Measurements from ENCODE around the gene KLHL17.
"Not testable (repeated sequence)": the region's sequence is repeated elsewhere in the genome, so short reads cannot be mapped to it uniquely, and the experiment has no call there.

Gene KLHL17

GRCh38 chr1:945688-946556, 14.5 kb upstream of the KLHL17 start:
- H3K27ac Mint-ChIP-seq: peak overlapping the region; percentile 3
- H3K9me3 Mint-ChIP-seq: no peaks in the 10 kb centered on the region
- no peak overlapping the region for H3K4me3 Mint-ChIP-seq
- CTCF ChIA-PET: interaction anchor here (0.6 to 0.7 kb wide), 2 partner anchors 17 to 1100 kb away, joined by 3 read pairs; no protein-coding TSS in a partner anchor
- peaks cover 3% of the 10 kb centered on the region for H3K4me1 Mint-ChIP-seq
- DNase-seq: no peak
- peaks cover 46% of the 10 kb centered on the region for H3K27me3 Mint-ChIP-seq
- H3K36me3 Mint-ChIP-seq: peaks cover 33% of the 10 kb centered on the region

GRCh38 chr1:946811-947210, 13.6 kb upstream of the KLHL17 start:
- H3K27me3 Mint-ChIP-seq: peaks cover 38% of the 10 kb centered on the region
- H3K4me3 Mint-ChIP-seq, CTCF ChIA-PET, H3K4me1 Mint-ChIP-seq, H3K9me3 Mint-ChIP-seq, H3K27ac Mint-ChIP-seq, DNase-seq: not testable (repeated sequence)
- H3K36me3 Mint-ChIP-seq: peaks cover 37% of the 10 kb centered on the region

- Mint-ChIP-seq H3K36me3 (peaks cover 40% of the 10 kb centered on the region), H3K4me1 (no peaks in the 10 kb centered on the region), H3K27ac (no peak overlapping the region), H3K27me3 (peaks cover 29% of the 10 kb centered on the region), H3K4me3 (no peak overlapping the region), H3K9me3 (no peaks in the 10 kb centered on the region)
- CTCF ChIA-PET: no interaction called here
- no peak for DNase-seq
Observed at GRCh38 chr1:947958-948357, 12.4 kb upstream of the KLHL17 start.

GRCh38 chr1:950268-950667, 10.1 kb upstream of the KLHL17 start:
- Mint-ChIP-seq H3K27me3 (peaks cover 9% of the 10 kb centered on the region), H3K36me3 (peaks cover 49% of the 10 kb centered on the region), H3K9me3 (no peaks in the 10 kb centered on the region), H3K4me1 (no peaks in the 10 kb centered on the region), H3K27ac (no peak overlapping the region), H3K4me3 (no peak overlapping the region)
- CTCF ChIA-PET: no interaction called here
- DNase-seq: no peak

GRCh38 chr1:950881-951280, 9.5 kb upstream of the KLHL17 start:
- Mint-ChIP-seq H3K4me3 (no peak overlapping the region), H3K4me1 (no peaks in the 10 kb centered on the region), H3K27ac (no peak overlapping the region), H3K36me3 (peaks cover 47% of the 10 kb centered on the region), H3K9me3 (no peaks in the 10 kb centered on the region), H3K27me3 (peaks cover 3% of the 10 kb centered on the region)
- DNase-seq: no peak
- CTCF ChIA-PET: no interaction called here

GRCh38 chr1:951364-951763, 9.0 kb upstream of the KLHL17 start:
- H3K27me3 Mint-ChIP-seq: no peaks in the 10 kb centered on the region
- no peak overlapping the region for H3K4me3 Mint-ChIP-seq
- DNase-seq: no peak
- H3K9me3 Mint-ChIP-seq: no peaks in the 10 kb centered on the region
- H3K27ac Mint-ChIP-seq: no peak overlapping the region
- CTCF ChIA-PET: no interaction called here
- H3K4me1 Mint-ChIP-seq: no peaks in the 10 kb centered on the region
- H3K36me3 Mint-ChIP-seq: peaks cover 47% of the 10 kb centered on the region

GRCh38 chr1:952201-952600, 8.2 kb upstream of the KLHL17 start:
- no peaks in the 10 kb centered on the region for H3K9me3 Mint-ChIP-seq
- H3K27ac Mint-ChIP-seq: no peak overlapping the region
- no peak for DNase-seq
- H3K27me3 Mint-ChIP-seq: no peaks in the 10 kb centered on the region
- H3K36me3 Mint-ChIP-seq: peaks cover 46% of the 10 kb centered on the region
- H3K4me1 Mint-ChIP-seq: peaks cover 4% of the 10 kb centered on the region
- no peak overlapping the region for H3K4me3 Mint-ChIP-seq
- CTCF ChIA-PET: no interaction called here

GRCh38 chr1:952603-953002, 7.8 kb upstream of the KLHL17 start:
- CTCF ChIA-PET: no interaction called here
- Mint-ChIP-seq H3K9me3 (no peaks in the 10 kb centered on the region), H3K36me3 (peaks cover 44% of the 10 kb centered on the region), H3K4me3 (no peak overlapping the region), H3K27ac (no peak overlapping the region), H3K4me1 (peaks cover 8% of the 10 kb centered on the region), H3K27me3 (no peaks in the 10 kb centered on the region)
- no peak for DNase-seq

GRCh38 chr1:953524-954320, 6.7 kb upstream of the KLHL17 start:
- Mint-ChIP-seq H3K9me3 (no peaks in the 10 kb centered on the region), H3K27me3 (no peaks in the 10 kb centered on the region), H3K4me3 (no peak overlapping the region), H3K36me3 (peaks cover 46% of the 10 kb centered on the region), H3K4me1 (peaks cover 18% of the 10 kb centered on the region), H3K27ac (no peak overlapping the region)
- no peak for DNase-seq
- CTCF ChIA-PET: no interaction called here

GRCh38 chr1:954927-955326, 5.5 kb upstream of the KLHL17 start:
- peaks cover 36% of the 10 kb centered on the region for H3K36me3 Mint-ChIP-seq

GRCh38 chr1:955474-955873, 4.9 kb upstream of the KLHL17 start:
- H3K27ac Mint-ChIP-seq: no peak overlapping the region
- CTCF ChIA-PET: no interaction called here
- H3K9me3 Mint-ChIP-seq: no peaks in the 10 kb centered on the region
- H3K4me1 Mint-ChIP-seq: peaks cover 23% of the 10 kb centered on the region
- H3K27me3 Mint-ChIP-seq: peaks cover 6% of the 10 kb centered on the region
- H3K4me3 Mint-ChIP-seq: no peak overlapping the region
- DNase-seq: no peak
- peaks cover 31% of the 10 kb centered on the region for H3K36me3 Mint-ChIP-seq

More at GRCh38 chr1:954927-955326, 5.5 kb upstream of the KLHL17 start:
- no peaks in the 10 kb centered on the region for H3K9me3 Mint-ChIP-seq
- peaks cover under 1% of the 10 kb centered on the region for H3K27me3 Mint-ChIP-seq
- no peak overlapping the region for H3K4me3 Mint-ChIP-seq
- no peak for DNase-seq
- H3K4me1 Mint-ChIP-seq: peaks cover 18% of the 10 kb centered on the region
- H3K27ac Mint-ChIP-seq: no peak overlapping the region
- CTCF ChIA-PET: no interaction called here

- no peak overlapping the region for H3K4me3 Mint-ChIP-seq
- no peak overlapping the region for H3K27ac Mint-ChIP-seq
Observed at GRCh38 chr1:956636-957035, 3.7 kb upstream of the KLHL17 start.

GRCh38 chr1:958823-959730, 1.3 kb upstream of the KLHL17 start, which contains the start of gene NOC2L:
NOC2L (minus strand) TSS chr1:959256; CDS start chr1:959240, 16 bp downstream.
- peaks cover 17% of the 10 kb centered on the region for H3K36me3 Mint-ChIP-seq
- DNase-seq: peak; percentile 96
- H3K4me3 Mint-ChIP-seq: peak within 1 kb of the TSS; percentile 88
- H3K27ac Mint-ChIP-seq: peak within 1 kb of the TSS; percentile 64
- peaks cover 6% of the 10 kb centered on the region for H3K27me3 Mint-ChIP-seq
- H3K4me1 Mint-ChIP-seq: peaks cover 26% of the 10 kb centered on the region
- CTCF ChIA-PET: no interaction called here
- H3K9me3 Mint-ChIP-seq: no peaks in the 10 kb centered on the region

More at GRCh38 chr1:956636-957035, 3.7 kb upstream of the KLHL17 start:
- CTCF ChIA-PET: no interaction called here
- H3K4me1 Mint-ChIP-seq: peaks cover 23% of the 10 kb centered on the region
- peaks cover 25% of the 10 kb centered on the region for H3K36me3 Mint-ChIP-seq
- peaks cover 6% of the 10 kb centered on the region for H3K27me3 Mint-ChIP-seq
- no peak for DNase-seq
- H3K9me3 Mint-ChIP-seq: no peaks in the 10 kb centered on the region

Measured in activated naive CD4-positive, alpha-beta T cell treated with anti-CD3 and anti-CD28 coated beads, Interleukin-2, amount 10 ng/mL, durations not matched to agents 7 days and 5 days (primary cell).